ENCODE data around the gene TAS1R2. TPM values are rescaled to one million over a fixed set of nuclear protein-coding genes. Genes with fewer than 3 reads are reported as not detected.

TAS1R2 gene
- total and polyA plus RNA-seq, 2 of the 4 experiments (the other 2 are of a cell fraction) = not detected

GRCh38 chr1:18877282-18877681, 17.8 kb upstream of the TAS1R2 start:
- WGBS, 2 experiments (ENCODE audit: extremely low coverage in 2 of 2, insufficient read length in 1 of 2) = 78% methylated on average over 26 of the region's 35 CpGs; no CpG with 5 or more reads in 1 of the 2 experiments

More at GRCh38 chr1:18877282-18877681, 17.8 kb upstream of the TAS1R2 start:
- no peaks in the 10 kb centered on the region for H4K20me1 ChIP-seq (ENCODE audit: insufficient read depth, low read length)
- H3K4me3 ChIP-seq (ENCODE audit: insufficient read depth, low read depth, low read length) = no peak overlapping the region
- ChIA-PET CTCF (no interaction called here), POLR2A (ENCODE audit: unreplicated experiment) (no interaction called here)
- H3K9me3 ChIP-seq (ENCODE audit: control insufficient read depth, insufficient read depth, low read length) = no peaks in the 10 kb centered on the region
- in situ Hi-C loops (cut with MboI; ENCODE audit: low sequenced_read_pairs) = loop anchor here (10.0 kb wide), 1 partner anchor 282 kb away; no protein-coding TSS in a partner anchor
- no peak overlapping the region for H2AK9ac ChIP-seq (replicated peaks; ENCODE audit: low read depth, low read length, poor library complexity)
- no peak overlapping the region for H3K23ac ChIP-seq (ENCODE audit: low read depth, low read length)
- no peak overlapping the region for H3K14ac ChIP-seq (replicated peaks; ENCODE audit: low read depth, low read length)
- no peak overlapping the region for H4K5ac ChIP-seq (ENCODE audit: low read depth, low read length)
- H3K9ac ChIP-seq (ENCODE audit: low read depth, low read length) = no peak overlapping the region
- no peak overlapping the region for H4K91ac ChIP-seq (ENCODE audit: insufficient read depth, low read depth, low read length)
- no peak overlapping the region for H2BK120ac ChIP-seq (ENCODE audit: low read depth, low read length)
- H3K4me2 ChIP-seq (ENCODE audit: low read depth, low read length) = no peak overlapping the region
- no peak overlapping the region for H2BK5ac ChIP-seq (ENCODE audit: low read depth, low read length, poor library complexity, severe bottlenecking)
- H2BK15ac ChIP-seq (ENCODE audit: low read depth, low read length) = no peak overlapping the region
- intact Hi-C loops (cut with micrococcal nuclease) = no loop called here
- no peak overlapping the region for H3K18ac ChIP-seq (ENCODE audit: low read depth, low read length)
- H3K36me3 ChIP-seq (ENCODE audit: control insufficient read depth, insufficient read depth, low read length) = peaks cover 4% of the 10 kb centered on the region
- H3K27ac ChIP-seq (ENCODE audit: insufficient read depth, low read length) = no peak overlapping the region
- H2AK5ac ChIP-seq (ENCODE audit: low read depth, low read length) = no peak overlapping the region
- dilution Hi-C loops (cut with HindIII; ENCODE audit: low sequenced_read_pairs, unreplicated experiment) = no loop called here
- TF ChIP-seq RAD21 (IDR thresholded peaks at IDR 0.05; ENCODE audit: low read length) = no peak
- no peak for TF ChIP-seq SMC3 (IDR thresholded peaks at IDR 0.05; ENCODE audit: low read depth, low read length)
- no peak for TF ChIP-seq MAZ (IDR thresholded peaks at IDR 0.05; ENCODE audit: borderline replicate concordance, low read depth, low read length)
- no peak for TF ChIP-seq CTCF (conservative IDR thresholded peaks at IDR 0.05; ENCODE audit: low read depth, low read length)
- no peak for TF ChIP-seq NFE2L2 (IDR thresholded peaks at IDR 0.05; ENCODE audit: low read depth, low read length)
- no peak for TF ChIP-seq MXI1 (IDR thresholded peaks at IDR 0.05; ENCODE audit: borderline replicate concordance, low read depth, low read length)
- TF ChIP-seq CHD1 (IDR thresholded peaks at IDR 0.05; ENCODE audit: low read depth, low read length) = no peak
- TF ChIP-seq BHLHE40 (IDR thresholded peaks at IDR 0.05; ENCODE audit: low read depth, low read length) = no peak
- H3K4me1 ChIP-seq (ENCODE audit: control insufficient read depth, insufficient read depth, low read length) = no peaks in the 10 kb centered on the region
- DNase-seq (no peak), ATAC-seq (ENCODE audit: low read depth) (no peak)
- H4K8ac ChIP-seq (ENCODE audit: low read depth in 2 of 2, low read length in 2 of 2) = no peak overlapping the region
- H3K56ac ChIP-seq (ENCODE audit: extremely low read depth, insufficient read depth, low read length) = no peak overlapping the region
- H2BK20ac ChIP-seq (ENCODE audit: low read depth, low read length) = no peak overlapping the region
- no peak overlapping the region for H3K4ac ChIP-seq (ENCODE audit: low read depth, low read length)
- no peak overlapping the region for H2AFZ ChIP-seq (replicated peaks; ENCODE audit: low read length, poor library complexity)
- H3K9me1 ChIP-seq (ENCODE audit: insufficient read depth, low read length) = no peaks in the 10 kb centered on the region
- no TSS peak for BruUV-seq (replicated peaks)
- no peaks in the 10 kb centered on the region for H3K27me3 ChIP-seq (ENCODE audit: control insufficient read depth, insufficient read depth, low read length)
- H3K79me1 ChIP-seq (ENCODE audit: low read depth in 1 of 2, low read length in 2 of 2) = no peaks in the 10 kb centered on the region
